A673 (cell line): ENCODE results near the gene VAV3. TPM values are rescaled to one million over a fixed set of nuclear protein-coding genes. Genes with fewer than 3 reads are reported as not detected.

Source experiments
- BruUV-seq: library from RNA; stranded (reverse); fragments of 400-500 nt; replicated peaks from 2 replicates; lab custom pipeline; 2021; lab: Mats Ljungman, UMichigan
- CTCF ChIA-PET: fragments of 300-600 bp; sonication (Branson Sonifier 250); formaldehyde crosslinking; loops from one replicate; lab custom pipeline; 2022; ENCODE audit warnings: antibody characterized with exemption; lab: Charles Lee
- POLR2A ChIA-PET: fragments of 300-600 bp; sonication (Branson Sonifier 250); formaldehyde crosslinking; loops from one replicate; lab custom pipeline; 2022; ENCODE audit warnings: antibody characterized with exemption; ENCODE audit not compliant: low non-redundant PET; lab: Charles Lee
- DNase-seq: peaks from one replicate; pipeline ENCODE4 v3.0.0-alpha.2; 2015; ENCODE audit warnings: low spot score
- H3K27ac ChIP-seq: fragments of 200-600 bp; sonication (generic); 2 replicates; pipeline ENCODE4 v1.5.1; 2016; ENCODE audit warnings: mixed run types, low read depth, mild to moderate bottlenecking, mixed read lengths, antibody characterized with exemption, low read length; ENCODE audit not compliant: poor library complexity, severe bottlenecking
- H3K27me3 ChIP-seq: fragments of 200-600 bp; sonication (generic); replicated peaks from 2 replicates; pipeline ENCODE4 v1.6.1; 2017; ENCODE audit warnings: mixed run types, low read depth, mild to moderate bottlenecking, mixed read lengths, antibody characterized with exemption, low read length; ENCODE audit not compliant: insufficient read depth, poor library complexity
- H3K36me3 ChIP-seq: fragments of 200-600 bp; sonication (generic); 2 replicates; pipeline ENCODE4 v1.6.1; 2016; ENCODE audit warnings: mixed run types, mild to moderate bottlenecking, mixed read lengths, antibody characterized with exemption, low read length; ENCODE audit not compliant: insufficient read depth, poor library complexity, severe bottlenecking
- H3K4me1 ChIP-seq: fragments of 200-600 bp; sonication (generic); 2 replicates; pipeline ENCODE4 v1.6.1; 2017; ENCODE audit warnings: mixed run types, mild to moderate bottlenecking, mixed read lengths, antibody characterized with exemption, low read length; ENCODE audit not compliant: insufficient read depth, poor library complexity, severe bottlenecking
- H3K4me3 ChIP-seq: fragments of 200-600 bp; sonication (generic); 2 replicates; pipeline ENCODE4 v1.5.1; 2016; ENCODE audit warnings: low read depth, mixed run types, mild to moderate bottlenecking, mixed read lengths, low read length; ENCODE audit not compliant: poor library complexity, severe bottlenecking
- H3K9me3 ChIP-seq: fragments of 200-600 bp; sonication (generic); 2 replicates; pipeline ENCODE4 v1.6.1; 2016; ENCODE audit warnings: mixed run types, low read depth, mild to moderate bottlenecking, mixed read lengths, antibody characterized with exemption, low read length; ENCODE audit not compliant: poor library complexity, severe bottlenecking
- EZH2 ChIP-seq: fragments of 200-600 bp; sonication (generic); IDR thresholded peaks from 2 replicates; pipeline ENCODE4 v1.6.1; 2017; ENCODE audit warnings: borderline replicate concordance, low read depth, mild to moderate bottlenecking, mixed read lengths, antibody characterized with exemption, low read length; ENCODE audit not compliant: poor library complexity, severe bottlenecking
- intact Hi-C: fragments of 100-400 bp; cut with micrococcal nuclease; formaldehyde crosslinking; loops from one replicate; pipeline ENCODE4 v1.10.0; 2022; ENCODE audit not compliant: unreplicated experiment
- total RNA-seq: library from RNA; stranded (reverse); gene quantifications from 2 replicates; pipeline ENCODE4 v1.2.3, GENCODE V29; 2021
- TF ChIP-seq, protein P1 (sequence below): fragments of 300-800, 200-600 bp; sonication (generic); conservative IDR thresholded peaks from 2 replicates; pipeline ENCODE4 v1.5.1; 2017; ENCODE audit warnings: low read depth, mild to moderate bottlenecking, antibody characterized with exemption, low read length, moderate library complexity, mixed read lengths

VAV3 gene
- total RNA-seq, 1 experiment from 2014 or later = 0.30 TPM

DNA sequence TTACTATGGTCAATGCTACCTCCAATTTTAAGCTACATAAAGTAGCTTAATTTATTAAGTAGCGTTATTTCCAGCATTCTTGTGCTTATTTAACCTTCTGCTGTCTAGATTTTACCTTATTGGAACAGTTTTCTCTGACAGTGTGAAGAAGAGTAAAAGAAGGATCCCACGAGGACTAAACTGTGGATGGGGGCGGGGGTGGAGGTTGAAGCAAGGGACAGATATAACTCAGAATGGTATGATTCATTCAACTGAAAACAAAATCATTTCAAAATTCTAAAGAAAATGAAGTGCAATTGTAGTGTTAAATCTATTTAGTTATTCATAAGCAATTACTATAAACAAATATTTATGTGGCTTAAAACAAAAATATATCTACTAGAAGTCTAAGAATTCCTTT is 11.5 kb upstream of the VAV3 start:
- H3K4me3 ChIP-seq = no peak overlapping the region
- peaks cover 35% of the 10 kb centered on the region for H3K27me3 ChIP-seq
- no TSS peak for BruUV-seq
- ChIA-PET POLR2A (no interaction called here), CTCF (no interaction called here)
- TF ChIP-seq, protein P1, sequence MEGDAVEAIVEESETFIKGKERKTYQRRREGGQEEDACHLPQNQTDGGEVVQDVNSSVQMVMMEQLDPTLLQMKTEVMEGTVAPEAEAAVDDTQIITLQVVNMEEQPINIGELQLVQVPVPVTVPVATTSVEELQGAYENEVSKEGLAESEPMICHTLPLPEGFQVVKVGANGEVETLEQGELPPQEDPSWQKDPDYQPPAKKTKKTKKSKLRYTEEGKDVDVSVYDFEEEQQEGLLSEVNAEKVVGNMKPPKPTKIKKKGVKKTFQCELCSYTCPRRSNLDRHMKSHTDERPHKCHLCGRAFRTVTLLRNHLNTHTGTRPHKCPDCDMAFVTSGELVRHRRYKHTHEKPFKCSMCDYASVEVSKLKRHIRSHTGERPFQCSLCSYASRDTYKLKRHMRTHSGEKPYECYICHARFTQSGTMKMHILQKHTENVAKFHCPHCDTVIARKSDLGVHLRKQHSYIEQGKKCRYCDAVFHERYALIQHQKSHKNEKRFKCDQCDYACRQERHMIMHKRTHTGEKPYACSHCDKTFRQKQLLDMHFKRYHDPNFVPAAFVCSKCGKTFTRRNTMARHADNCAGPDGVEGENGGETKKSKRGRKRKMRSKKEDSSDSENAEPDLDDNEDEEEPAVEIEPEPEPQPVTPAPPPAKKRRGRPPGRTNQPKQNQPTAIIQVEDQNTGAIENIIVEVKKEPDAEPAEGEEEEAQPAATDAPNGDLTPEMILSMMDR = no peak
- no peak for TF ChIP-seq EZH2
- intact Hi-C loops = loop anchor here (5.0 kb wide), 1 partner anchor 56 kb away; no protein-coding TSS in a partner anchor
- no peaks in the 10 kb centered on the region for H3K36me3 ChIP-seq
- DNase-seq = no peak
- H3K9me3 ChIP-seq = no peaks in the 10 kb centered on the region
- peaks cover 4% of the 10 kb centered on the region for H3K4me1 ChIP-seq
- no peak overlapping the region for H3K27ac ChIP-seq

DNA sequence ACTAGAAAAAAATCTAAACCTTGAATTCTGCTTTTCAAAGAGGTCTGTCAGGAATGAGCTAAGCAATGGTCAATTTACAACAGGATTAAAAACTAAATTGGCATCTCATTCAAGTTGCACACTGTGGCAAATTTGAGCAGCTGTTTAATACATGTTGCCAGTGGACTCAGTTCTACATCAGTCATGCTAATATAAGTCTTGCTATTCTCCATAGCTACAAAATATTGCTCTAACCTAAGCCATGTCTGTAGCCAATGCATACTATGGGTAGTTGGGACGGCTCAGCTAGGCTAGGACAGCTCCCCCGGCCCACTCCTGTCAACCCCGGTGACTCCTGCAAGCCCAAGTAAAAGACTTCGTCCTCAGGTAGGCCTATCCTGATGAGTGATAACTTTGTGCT is 10.9 kb upstream of the VAV3 start:
- ChIA-PET POLR2A (no interaction called here), CTCF (no interaction called here)
- H3K36me3 ChIP-seq = no peaks in the 10 kb centered on the region
- no peak overlapping the region for H3K4me3 ChIP-seq
- no peak for DNase-seq
- H3K9me3 ChIP-seq = no peaks in the 10 kb centered on the region
- peaks cover 4% of the 10 kb centered on the region for H3K4me1 ChIP-seq
- peaks cover 30% of the 10 kb centered on the region for H3K27me3 ChIP-seq
- H3K27ac ChIP-seq = no peak overlapping the region
- TF ChIP-seq, protein P1 = no peak
- TF ChIP-seq EZH2 = no peak
- intact Hi-C loops = loop anchor here (5.0 kb wide), 1 partner anchor 56 kb away; no protein-coding TSS in a partner anchor
- no TSS peak for BruUV-seq

DNA sequence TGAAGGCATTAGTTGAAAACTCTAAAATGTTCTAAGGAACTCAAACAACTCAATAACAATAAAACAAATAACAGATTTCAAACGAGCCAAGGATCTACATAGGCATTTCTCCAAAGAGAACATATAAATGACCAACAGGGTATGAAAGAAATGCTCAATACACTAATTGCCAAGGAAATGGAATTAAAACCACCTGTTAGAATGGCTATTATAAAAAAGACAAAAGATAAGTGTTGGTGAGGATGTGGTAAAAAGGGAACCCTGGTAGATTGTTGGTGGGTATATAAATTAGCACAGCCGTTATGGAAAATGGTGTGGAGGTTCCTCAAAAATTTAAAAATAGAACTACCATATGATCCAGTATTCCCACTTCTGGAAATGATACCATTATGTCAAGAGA is 9.1 kb upstream of the VAV3 start:
- no peaks in the 10 kb centered on the region for H3K36me3 ChIP-seq
- intact Hi-C loops = no loop called here
- H3K9me3 ChIP-seq = no peaks in the 10 kb centered on the region
- H3K4me1 ChIP-seq = peaks cover 4% of the 10 kb centered on the region
- POLR2A ChIA-PET = no interaction called here
- no TSS peak for BruUV-seq
- CTCF ChIA-PET = no interaction called here
- H3K4me3 ChIP-seq = no peak overlapping the region
- DNase-seq = no peak
- TF ChIP-seq EZH2 = no peak
- TF ChIP-seq, protein P1 = no peak
- H3K27me3 ChIP-seq = peaks cover 15% of the 10 kb centered on the region
- H3K27ac ChIP-seq = no peak overlapping the region
